ENCODE results near the gene KCNH2. TPM values are rescaled to one million over a fixed set of nuclear protein-coding genes. Genes with fewer than 3 reads are reported as not detected.

Gene KCNH2
- total RNA-seq, 2 donors from 2014 or later = 3.6 to 5.3 TPM

- DNase-seq (no peak), ATAC-seq (no peak)
- Histone ChIP-seq H3K4me1 (peaks cover 13% of the 10 kb centered on the region), H3K4me3 (no peak overlapping the region), H3K27me3 (no peaks in the 10 kb centered on the region), H3K36me3 (replicated peaks in 1 of 2; ENCODE audit: insufficient read depth in 1 of 2, low read depth in 2 of 2) (no peaks in the 10 kb centered on the region), H3K27ac (no peak overlapping the region), H3K9me3 (no peaks in the 10 kb centered on the region)
- intact Hi-C loops (cut with DNase I) = no loop called here
- no peak for TF ChIP-seq CTCF (IDR thresholded peaks at IDR 0.05)
- TF ChIP-seq POLR2A (IDR thresholded peaks at IDR 0.05) = no peak
- 55 to 82% methylated on average over 2 to 3 of the region's 3 CpGs for WGBS, 2 donors
Observed at GRCh38 chr7:150959081-150959480, 19.0 kb downstream of the KCNH2 start.

GRCh38 chr7:150958597-150958996 is 19.5 kb downstream of the KCNH2 start:
- no peak for ATAC-seq
- H3K4me3 ChIP-seq = no peak overlapping the region
- no peak for TF ChIP-seq CTCF (IDR thresholded peaks at IDR 0.05)
- no peak for TF ChIP-seq POLR2A (IDR thresholded peaks at IDR 0.05)
- no peaks in the 10 kb centered on the region for H3K36me3 ChIP-seq (replicated peaks in 1 of 2; ENCODE audit: insufficient read depth in 1 of 2, low read depth in 2 of 2)
- H3K4me1 ChIP-seq = peaks cover 13% of the 10 kb centered on the region
- H3K27me3 ChIP-seq = no peaks in the 10 kb centered on the region
- no peaks in the 10 kb centered on the region for H3K9me3 ChIP-seq
- no peak overlapping the region for H3K27ac ChIP-seq
- intact Hi-C loops (cut with DNase I) = no loop called here
- 40 to 45% methylated on average over 10 to 13 of the region's 13 CpGs for WGBS, 2 donors
- no peak for DNase-seq

- H3K4me1 ChIP-seq = peaks cover 13% of the 10 kb centered on the region
- DNase-seq (no peak), ATAC-seq (no peak)
- no peaks in the 10 kb centered on the region for H3K27me3 ChIP-seq
- no peaks in the 10 kb centered on the region for H3K9me3 ChIP-seq
- H3K27ac ChIP-seq = no peak overlapping the region
- WGBS, 2 donors = 19% methylated on average over 72 of the region's 74 CpGs; no CpG with 5 or more reads in 1 of the 2 donors
- intact Hi-C loops (cut with DNase I) = no loop called here
- H3K36me3 ChIP-seq (replicated peaks in 1 of 2; ENCODE audit: insufficient read depth in 1 of 2, low read depth in 2 of 2) = no peaks in the 10 kb centered on the region
- no peak overlapping the region for H3K4me3 ChIP-seq
- no peak for TF ChIP-seq CTCF (IDR thresholded peaks at IDR 0.05)
- TF ChIP-seq POLR2A (IDR thresholded peaks at IDR 0.05) = no peak
Observed at GRCh38 chr7:150958062-150958552, 20.0 kb downstream of the KCNH2 start.

GRCh38 chr7:150957133-150958020 is 20.7 kb downstream of the KCNH2 start:
- TF ChIP-seq CTCF (IDR thresholded peaks at IDR 0.05) (no peak), POLR2A (IDR thresholded peaks at IDR 0.05) (no peak)
- Histone ChIP-seq H3K4me3 (no peak overlapping the region), H3K9me3 (no peaks in the 10 kb centered on the region), H3K27ac (no peak overlapping the region), H3K36me3 (replicated peaks in 1 of 2; ENCODE audit: insufficient read depth in 1 of 2, low read depth in 2 of 2) (no peaks in the 10 kb centered on the region), H3K27me3 (no peaks in the 10 kb centered on the region), H3K4me1 (peaks cover 9% of the 10 kb centered on the region)
- no peak for ATAC-seq
- no peak for DNase-seq
- 76 to 78% methylated on average over 26 of the region's 26 CpGs for WGBS, 2 donors
- intact Hi-C loops (cut with DNase I) = no loop called here

All from body of pancreas (tissue), 4 donors.